ENCODE results near the gene HYPK. TPM values are rescaled to one million over a fixed set of nuclear protein-coding genes. Genes with fewer than 3 reads are reported as not detected.

The HYPK gene
- total RNA-seq, 1 donor from 2014 or later, result 18.6 TPM

DNA sequence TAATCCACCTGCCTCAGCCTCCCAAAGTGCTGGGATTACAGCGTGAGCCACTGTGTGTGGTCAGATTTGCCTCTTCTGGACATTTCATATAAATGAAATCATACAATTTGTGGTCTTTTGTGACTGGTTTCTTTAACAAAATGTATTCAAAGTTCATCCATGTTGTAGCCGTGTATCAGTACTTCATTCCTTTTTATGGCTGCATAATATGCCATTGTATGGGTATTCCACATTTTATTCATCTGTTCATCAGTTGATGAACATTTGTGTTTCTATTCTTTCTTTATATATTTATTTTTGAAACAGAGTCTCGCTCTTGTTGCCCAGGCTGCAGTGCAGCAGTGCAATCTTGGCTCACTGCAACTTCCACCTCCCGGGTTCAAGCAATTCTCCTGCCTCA is 52.2 kb downstream of the HYPK start:
- Mint-ChIP-seq H3K4me3 (no peak overlapping the region), H3K9me3 (no peaks in the 10 kb centered on the region), H3K4me1 (no peaks in the 10 kb centered on the region), H3K27ac (no peak overlapping the region), H3K27me3 (ENCODE audit: low read depth) (no peaks in the 10 kb centered on the region), H3K36me3 (peaks cover 7% of the 10 kb centered on the region)
- DNase-seq (ENCODE audit: low spot score in 2 of 2, unreplicated experiment in 2 of 2), result no peak
- TF ChIP-seq, protein P1, sequence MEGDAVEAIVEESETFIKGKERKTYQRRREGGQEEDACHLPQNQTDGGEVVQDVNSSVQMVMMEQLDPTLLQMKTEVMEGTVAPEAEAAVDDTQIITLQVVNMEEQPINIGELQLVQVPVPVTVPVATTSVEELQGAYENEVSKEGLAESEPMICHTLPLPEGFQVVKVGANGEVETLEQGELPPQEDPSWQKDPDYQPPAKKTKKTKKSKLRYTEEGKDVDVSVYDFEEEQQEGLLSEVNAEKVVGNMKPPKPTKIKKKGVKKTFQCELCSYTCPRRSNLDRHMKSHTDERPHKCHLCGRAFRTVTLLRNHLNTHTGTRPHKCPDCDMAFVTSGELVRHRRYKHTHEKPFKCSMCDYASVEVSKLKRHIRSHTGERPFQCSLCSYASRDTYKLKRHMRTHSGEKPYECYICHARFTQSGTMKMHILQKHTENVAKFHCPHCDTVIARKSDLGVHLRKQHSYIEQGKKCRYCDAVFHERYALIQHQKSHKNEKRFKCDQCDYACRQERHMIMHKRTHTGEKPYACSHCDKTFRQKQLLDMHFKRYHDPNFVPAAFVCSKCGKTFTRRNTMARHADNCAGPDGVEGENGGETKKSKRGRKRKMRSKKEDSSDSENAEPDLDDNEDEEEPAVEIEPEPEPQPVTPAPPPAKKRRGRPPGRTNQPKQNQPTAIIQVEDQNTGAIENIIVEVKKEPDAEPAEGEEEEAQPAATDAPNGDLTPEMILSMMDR (IDR thresholded peaks at IDR 0.05; ENCODE audit: unreplicated experiment), result no peak

Small RNA genes within 50 kb of the gene (microRNA-seq; reads per million reads assigned to microRNA genes)
- gene MIR1282, result 2.6 reads per million

Other genes starting within 250 kb of the HYPK start
- gene PPIP5K1, start 210.4 kb upstream of the HYPK start, total RNA-seq, result 53.2 to 61.5 TPM (median 56.0 TPM) in 3 replicates
- 0.20 to 0.44 TPM in 2 of 3 replicates, not detected in the other for gene CKMT1B, start 206.6 kb upstream of the HYPK start, total RNA-seq
- 2.1 to 2.9 TPM (median 2.7 TPM) in 3 replicates for gene STRC, start 181.8 kb upstream of the HYPK start, total RNA-seq
- 6.6 to 11.2 TPM (median 7.8 TPM) in 3 replicates for gene CATSPER2, start 151.8 kb upstream of the HYPK start, total RNA-seq
- 0.29 to 0.42 TPM in 2 of 3 replicates, not detected in the other for gene CKMT1A, start 106.7 kb upstream of the HYPK start, total RNA-seq
- 448 to 452 TPM (median 448 TPM) in 3 replicates for gene PDIA3, start 54.2 kb upstream of the HYPK start, total RNA-seq
- gene ELL3, start 23.6 kb upstream of the HYPK start, total RNA-seq, result 0.69 to 1.2 TPM (median 0.90 TPM) in 3 replicates
- 539 to 557 TPM (median 540 TPM) in 3 replicates for gene SERF2, start 8.3 kb upstream of the HYPK start, total RNA-seq
- 0.09 to 0.20 TPM (median 0.18 TPM) in 3 replicates for gene SERINC4, start 379 bp upstream of the HYPK start, total RNA-seq
- gene MFAP1, start 24.1 kb downstream of the HYPK start, total RNA-seq, result 27.7 to 31.2 TPM (median 30.9 TPM) in 3 replicates
- gene WDR76, start 26.4 kb downstream of the HYPK start, total RNA-seq, result 7.8 to 8.0 TPM (median 7.8 TPM) in 3 replicates